ENCODE data around the gene GAL3ST1. TPM values are rescaled to one million over a fixed set of nuclear protein-coding genes. Genes with fewer than 3 reads are reported as not detected.

GAL3ST1 gene
- total RNA-seq, 1 donor from 2014 or later, result 4.3 TPM

DNA sequence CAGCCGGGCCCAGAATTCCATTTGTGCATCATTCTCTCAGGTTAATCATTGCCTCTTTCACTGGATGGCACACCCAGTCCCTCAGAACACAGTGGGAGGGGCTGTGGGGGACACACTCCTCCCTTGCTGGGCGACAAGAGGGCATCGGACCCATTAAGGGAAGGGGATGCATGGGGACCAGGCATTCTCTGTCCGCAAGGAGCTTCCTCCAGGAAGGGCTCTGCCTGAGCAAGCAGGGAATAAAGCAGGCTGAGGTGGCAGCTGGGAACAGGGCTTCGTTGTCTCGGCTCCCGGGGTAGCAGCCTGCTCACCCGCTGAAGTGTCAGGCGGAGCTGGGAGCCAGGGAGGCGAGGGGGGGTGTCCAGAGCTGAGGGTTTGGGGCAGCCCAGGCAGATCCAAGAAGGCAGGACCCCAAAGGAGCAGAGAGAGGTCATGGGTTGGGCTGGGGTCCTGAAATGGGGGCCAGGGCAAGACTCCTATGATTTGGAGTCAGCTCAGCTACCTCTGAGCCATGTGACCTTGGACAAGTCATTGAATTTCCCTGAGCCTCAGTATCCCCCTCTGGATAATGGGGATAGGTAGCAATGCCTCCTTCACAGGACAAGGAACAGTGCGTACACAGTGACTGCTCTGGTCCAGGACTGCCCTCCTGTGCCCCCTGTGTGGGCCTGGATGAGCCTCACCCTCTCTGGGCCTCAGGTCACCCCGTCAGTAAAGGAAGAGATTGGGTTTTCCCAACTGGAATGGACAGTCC is 1.4 kb downstream of the GAL3ST1 start:
- H3K4me3 ChIP-seq, result no peak overlapping the region
- no peak overlapping the region for H2AFZ ChIP-seq (replicated peaks)
- no peak overlapping the region for H3K4me3 Mint-ChIP-seq
- peaks cover 16% of the 10 kb centered on the region for H3K4me1 Mint-ChIP-seq
- TF ChIP-seq, protein P1, sequence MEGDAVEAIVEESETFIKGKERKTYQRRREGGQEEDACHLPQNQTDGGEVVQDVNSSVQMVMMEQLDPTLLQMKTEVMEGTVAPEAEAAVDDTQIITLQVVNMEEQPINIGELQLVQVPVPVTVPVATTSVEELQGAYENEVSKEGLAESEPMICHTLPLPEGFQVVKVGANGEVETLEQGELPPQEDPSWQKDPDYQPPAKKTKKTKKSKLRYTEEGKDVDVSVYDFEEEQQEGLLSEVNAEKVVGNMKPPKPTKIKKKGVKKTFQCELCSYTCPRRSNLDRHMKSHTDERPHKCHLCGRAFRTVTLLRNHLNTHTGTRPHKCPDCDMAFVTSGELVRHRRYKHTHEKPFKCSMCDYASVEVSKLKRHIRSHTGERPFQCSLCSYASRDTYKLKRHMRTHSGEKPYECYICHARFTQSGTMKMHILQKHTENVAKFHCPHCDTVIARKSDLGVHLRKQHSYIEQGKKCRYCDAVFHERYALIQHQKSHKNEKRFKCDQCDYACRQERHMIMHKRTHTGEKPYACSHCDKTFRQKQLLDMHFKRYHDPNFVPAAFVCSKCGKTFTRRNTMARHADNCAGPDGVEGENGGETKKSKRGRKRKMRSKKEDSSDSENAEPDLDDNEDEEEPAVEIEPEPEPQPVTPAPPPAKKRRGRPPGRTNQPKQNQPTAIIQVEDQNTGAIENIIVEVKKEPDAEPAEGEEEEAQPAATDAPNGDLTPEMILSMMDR (IDR thresholded peaks at IDR 0.05), result no peak
- no peak for TF ChIP-seq EZH2phosphoT487 (IDR thresholded peaks at IDR 0.05)
- no peak for TF ChIP-seq EZH2 (IDR thresholded peaks at IDR 0.05)
- H3K4me2 ChIP-seq, result no peak overlapping the region
- no peak overlapping the region for H3K9ac ChIP-seq
- H3K79me2 ChIP-seq (ENCODE audit: low read depth), result no peaks in the 10 kb centered on the region
- peaks cover 9% of the 10 kb centered on the region for H3K4me1 ChIP-seq
- no peaks in the 10 kb centered on the region for H4K20me1 ChIP-seq (ENCODE audit: low read depth)
- H3F3A ChIP-seq (ENCODE audit: low read depth), result peaks cover 22% of the 10 kb centered on the region
- DNase-seq (ENCODE audit: low spot score), result no peak
- no peaks in the 10 kb centered on the region for H3K9me3 ChIP-seq (ENCODE audit: low read depth)
- H3K9me3 Mint-ChIP-seq, result no peaks in the 10 kb centered on the region
- H3K27ac ChIP-seq, result no peak overlapping the region
- no peak overlapping the region for H3K27ac Mint-ChIP-seq
- H3K27me3 ChIP-seq, result no peaks in the 10 kb centered on the region
- H3K27me3 Mint-ChIP-seq (ENCODE audit: insufficient read depth, low read depth), result peaks cover 6% of the 10 kb centered on the region
- peaks cover 10% of the 10 kb centered on the region for H3K36me3 Mint-ChIP-seq
- H3K36me3 ChIP-seq, result no peaks in the 10 kb centered on the region

DNA sequence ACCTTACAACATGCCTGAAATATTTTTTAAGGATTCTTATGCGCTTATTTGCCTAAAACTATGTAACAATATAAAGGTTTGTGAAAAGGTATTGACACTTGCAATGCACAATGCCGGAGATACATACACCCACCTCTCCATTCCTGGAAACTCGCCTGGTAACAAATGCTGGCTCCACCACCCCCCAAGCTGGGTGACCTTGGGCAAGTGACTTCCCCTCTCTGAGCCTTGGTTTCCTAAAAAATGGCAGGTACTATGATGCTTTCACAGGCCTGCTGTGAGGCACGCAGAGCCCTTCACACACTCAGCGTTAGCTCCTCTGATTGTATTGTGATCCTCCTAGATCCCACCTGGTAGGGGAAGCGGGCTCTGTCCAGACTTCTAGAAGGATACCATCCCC is 2.3 kb downstream of the GAL3ST1 start:
- H3K4me1 ChIP-seq, result peaks cover 9% of the 10 kb centered on the region
- Mint-ChIP-seq H3K9me3 (no peaks in the 10 kb centered on the region), H3K36me3 (peaks cover 8% of the 10 kb centered on the region), H3K27me3 (ENCODE audit: insufficient read depth, low read depth) (peaks cover 6% of the 10 kb centered on the region), H3K4me3 (no peak overlapping the region), H3K4me1 (peaks cover 16% of the 10 kb centered on the region), H3K27ac (no peak overlapping the region)
- no peak overlapping the region for H3K27ac ChIP-seq
- DNase-seq (ENCODE audit: low spot score), result no peak
- TF ChIP-seq, protein P1 (IDR thresholded peaks at IDR 0.05), result no peak
- no peak for TF ChIP-seq EZH2phosphoT487 (IDR thresholded peaks at IDR 0.05)
- TF ChIP-seq EZH2 (IDR thresholded peaks at IDR 0.05), result no peak
- H4K20me1 ChIP-seq (ENCODE audit: low read depth), result no peaks in the 10 kb centered on the region
- no peak overlapping the region for H3K4me3 ChIP-seq
- H2AFZ ChIP-seq (replicated peaks), result no peak overlapping the region
- no peak overlapping the region for H3K9ac ChIP-seq
- no peaks in the 10 kb centered on the region for H3K79me2 ChIP-seq (ENCODE audit: low read depth)
- no peak overlapping the region for H3K4me2 ChIP-seq
- H3K27me3 ChIP-seq, result no peaks in the 10 kb centered on the region
- H3K9me3 ChIP-seq (ENCODE audit: low read depth), result no peaks in the 10 kb centered on the region
- H3F3A ChIP-seq (ENCODE audit: low read depth), result peaks cover 22% of the 10 kb centered on the region
- no peaks in the 10 kb centered on the region for H3K36me3 ChIP-seq

- Mint-ChIP-seq H3K36me3 (no peaks in the 10 kb centered on the region), H3K4me3 (no peak overlapping the region), H3K27ac (no peak overlapping the region), H3K4me1 (peaks cover 19% of the 10 kb centered on the region), H3K27me3 (ENCODE audit: insufficient read depth, low read depth) (peaks cover 6% of the 10 kb centered on the region), H3K9me3 (no peaks in the 10 kb centered on the region)
- Histone ChIP-seq H2AFZ (replicated peaks) (no peak overlapping the region), H3K4me2 (no peak overlapping the region), H3K27me3 (no peaks in the 10 kb centered on the region), H3K27ac (no peak overlapping the region), H3K36me3 (no peaks in the 10 kb centered on the region), H3K9ac (no peak overlapping the region), H3K4me1 (peaks cover 6% of the 10 kb centered on the region), H3F3A (ENCODE audit: low read depth) (peaks cover 5% of the 10 kb centered on the region), H3K4me3 (no peak overlapping the region), H3K9me3 (ENCODE audit: low read depth) (no peaks in the 10 kb centered on the region), H4K20me1 (ENCODE audit: low read depth) (no peaks in the 10 kb centered on the region), H3K79me2 (ENCODE audit: low read depth) (no peaks in the 10 kb centered on the region)
- no peak for DNase-seq (ENCODE audit: low spot score)
- TF ChIP-seq EZH2phosphoT487 (IDR thresholded peaks at IDR 0.05), result no peak
- TF ChIP-seq, protein P1 (IDR thresholded peaks at IDR 0.05), result no peak
These were observed 4.7 kb downstream of the GAL3ST1 start for GRCh38 chr22:30569674-30570202.

All from neural progenitor cell (in vitro differentiated cells).